Measurements from ENCODE around the gene CYP46A1.

DNA sequence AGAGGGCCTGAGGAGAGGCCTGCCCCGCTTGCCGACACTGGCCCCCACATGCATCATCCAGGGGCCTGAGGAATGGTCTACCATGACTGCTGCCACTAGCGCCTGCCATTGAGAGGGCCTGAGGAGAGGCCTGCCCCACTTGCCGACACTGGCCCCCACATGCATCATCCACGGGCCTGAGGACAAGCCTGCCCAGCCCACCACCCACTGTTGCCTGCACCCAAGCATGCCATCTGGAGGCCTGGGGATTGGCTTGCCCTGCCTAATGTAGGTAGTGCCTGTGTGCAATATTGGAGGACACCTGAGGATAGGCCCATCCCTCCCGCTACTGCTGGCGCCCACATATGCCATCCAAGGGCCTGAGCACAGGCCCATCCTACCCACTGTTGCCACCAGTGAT is 24.4 kb downstream of the CYP46A1 start:
- no peak for TF ChIP-seq CTCF (IDR thresholded peaks at IDR 0.05)
- TF ChIP-seq POLR2A (IDR thresholded peaks at IDR 0.05) = no peak
